ENCODE measurements around the gene NFATC2IP.
"Not testable (repeated sequence)": the region's sequence is repeated elsewhere in the genome, so short reads cannot be mapped to it uniquely, and the experiment has no call there.

Gene NFATC2IP

GRCh38 chr16:28926284-28926683 is 24.5 kb upstream of the NFATC2IP start:
- not testable (repeated sequence) for DNase-seq

- DNase-seq = no peak
Observed at GRCh38 chr16:28927815-28928214, 22.9 kb upstream of the NFATC2IP start.

- no peak for DNase-seq
Observed at GRCh38 chr16:28930203-28930602, 20.5 kb upstream of the NFATC2IP start.

DNA sequence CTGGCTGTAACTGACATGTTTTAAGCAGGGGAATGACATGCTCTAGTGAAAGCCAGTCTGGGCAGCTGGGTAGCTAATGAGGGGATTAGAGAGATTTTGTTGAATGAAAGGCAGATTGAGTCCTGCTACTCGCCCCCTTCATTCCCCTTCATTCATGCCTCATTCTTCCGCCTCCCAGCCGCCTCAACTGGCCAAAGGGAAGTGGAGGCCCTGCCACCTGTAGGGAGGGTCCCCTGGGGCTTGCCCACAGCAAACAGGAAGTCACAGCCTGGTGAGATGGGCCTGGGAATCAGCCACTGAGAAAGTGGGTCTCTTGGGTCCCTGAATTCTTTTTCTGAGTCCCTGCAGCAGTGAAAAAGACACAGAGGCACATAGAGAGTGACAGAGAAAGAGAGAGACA is 20.1 kb upstream of the NFATC2IP start:
- DNase-seq = no peak

GRCh38 chr16:28931801-28932225 is 18.9 kb upstream of the NFATC2IP start, which contains the start of gene CD19:
Gene CD19, plus strand, starts transcription at chr16:28931971. Its CDS starts 30 bp downstream, at chr16:28932001.
- DNase-seq = no peak

DNA sequence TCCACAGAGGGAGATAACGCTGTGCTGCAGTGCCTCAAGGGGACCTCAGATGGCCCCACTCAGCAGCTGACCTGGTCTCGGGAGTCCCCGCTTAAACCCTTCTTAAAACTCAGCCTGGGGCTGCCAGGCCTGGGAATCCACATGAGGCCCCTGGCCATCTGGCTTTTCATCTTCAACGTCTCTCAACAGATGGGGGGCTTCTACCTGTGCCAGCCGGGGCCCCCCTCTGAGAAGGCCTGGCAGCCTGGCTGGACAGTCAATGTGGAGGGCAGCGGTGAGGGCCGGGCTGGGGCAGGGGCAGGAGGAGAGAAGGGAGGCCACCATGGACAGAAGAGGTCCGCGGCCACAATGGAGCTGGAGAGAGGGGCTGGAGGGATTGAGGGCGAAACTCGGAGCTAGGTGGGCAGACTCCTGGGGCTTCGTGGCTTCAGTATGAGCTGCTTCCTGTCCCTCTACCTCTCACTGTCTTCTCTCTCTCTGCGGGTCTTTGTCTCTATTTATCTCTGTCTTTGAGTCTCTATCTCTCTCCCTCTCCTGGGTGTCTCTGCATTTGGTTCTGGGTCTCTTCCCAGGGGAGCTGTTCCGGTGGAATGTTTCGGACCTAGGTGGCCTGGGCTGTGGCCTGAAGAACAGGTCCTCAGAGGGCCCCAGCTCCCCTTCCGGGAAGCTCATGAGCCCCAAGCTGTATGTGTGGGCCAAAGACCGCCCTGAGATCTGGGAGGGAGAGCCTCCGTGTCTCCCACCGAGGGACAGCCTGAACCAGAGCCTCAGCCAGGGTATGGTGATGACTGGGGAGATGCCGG is 18.2 kb upstream of the NFATC2IP start:
- no peak for DNase-seq

- no peak for DNase-seq
Observed at GRCh38 chr16:28933171-28933570, 17.6 kb upstream of the NFATC2IP start.

DNA sequence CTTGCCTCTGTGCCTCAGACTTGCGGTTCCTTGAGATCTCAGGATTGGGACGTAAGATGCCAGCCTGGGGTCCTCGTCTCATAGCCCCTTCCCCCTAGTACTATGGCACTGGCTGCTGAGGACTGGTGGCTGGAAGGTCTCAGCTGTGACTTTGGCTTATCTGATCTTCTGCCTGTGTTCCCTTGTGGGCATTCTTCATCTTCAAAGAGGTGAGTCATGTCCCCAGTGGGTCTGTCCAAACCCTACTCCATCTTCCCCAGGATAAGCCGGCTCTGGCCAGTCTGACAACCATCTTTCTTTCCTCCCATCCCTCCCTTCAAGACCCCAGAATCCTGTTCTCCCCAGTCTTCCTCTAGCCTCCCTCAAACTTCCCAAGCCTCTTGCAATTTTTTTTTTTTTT is 15.4 kb upstream of the NFATC2IP start:
- no peak for DNase-seq

DNA sequence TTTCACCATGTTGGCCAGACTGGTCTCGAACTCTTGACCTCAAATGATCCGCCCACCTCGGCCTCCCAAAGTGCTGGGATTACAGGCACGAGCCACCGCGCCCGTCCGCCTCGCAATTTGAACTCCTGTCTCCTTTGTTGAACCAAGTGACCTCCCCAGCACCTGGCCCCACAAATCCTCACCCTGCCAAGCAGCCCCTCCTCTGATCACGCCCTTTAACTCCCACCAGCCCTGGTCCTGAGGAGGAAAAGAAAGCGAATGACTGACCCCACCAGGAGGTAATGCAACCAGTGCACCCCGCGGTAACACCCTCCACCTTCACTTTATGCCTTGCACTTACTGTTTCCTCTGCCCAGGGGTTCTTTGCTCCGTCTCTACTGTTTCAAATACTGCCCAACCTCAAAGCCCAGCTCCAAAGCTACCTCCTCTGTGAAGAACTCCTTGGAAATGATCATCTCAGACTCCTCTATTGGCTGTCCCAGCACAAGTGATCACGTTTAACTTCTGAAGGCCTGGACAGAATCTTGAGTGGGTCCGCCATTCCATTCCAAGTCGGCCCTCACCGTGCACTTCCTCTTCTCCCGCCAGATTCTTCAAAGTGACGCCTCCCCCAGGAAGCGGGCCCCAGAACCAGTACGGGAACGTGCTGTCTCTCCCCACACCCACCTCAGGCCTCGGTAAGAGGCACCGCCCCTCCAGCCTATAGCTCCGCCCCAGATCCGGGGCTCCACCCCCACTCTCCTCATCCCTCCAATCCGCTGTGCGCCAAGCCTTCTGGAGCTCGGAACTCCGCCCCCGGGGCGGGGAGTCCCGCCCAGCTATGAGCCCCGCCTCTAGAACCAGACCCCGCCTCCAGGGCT is 14.6 kb upstream of the NFATC2IP start:
- DNase-seq = peak; percentile 85

DNA sequence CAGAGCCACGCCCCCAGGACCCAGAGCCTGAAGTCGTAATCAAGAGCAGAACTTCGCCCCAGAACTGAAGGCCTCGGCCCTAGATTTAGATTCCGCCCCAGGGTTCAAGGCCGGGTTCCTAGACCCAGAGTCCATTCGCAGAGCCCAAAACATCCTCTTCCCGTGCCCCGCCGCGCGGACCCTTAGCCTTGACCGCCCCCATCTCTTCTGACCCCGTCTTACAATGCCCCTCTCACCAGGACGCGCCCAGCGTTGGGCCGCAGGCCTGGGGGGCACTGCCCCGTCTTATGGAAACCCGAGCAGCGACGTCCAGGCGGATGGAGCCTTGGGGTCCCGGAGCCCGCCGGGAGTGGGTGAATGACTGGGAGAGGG is 14.0 kb upstream of the NFATC2IP start:
- DNase-seq = no peak

DNA sequence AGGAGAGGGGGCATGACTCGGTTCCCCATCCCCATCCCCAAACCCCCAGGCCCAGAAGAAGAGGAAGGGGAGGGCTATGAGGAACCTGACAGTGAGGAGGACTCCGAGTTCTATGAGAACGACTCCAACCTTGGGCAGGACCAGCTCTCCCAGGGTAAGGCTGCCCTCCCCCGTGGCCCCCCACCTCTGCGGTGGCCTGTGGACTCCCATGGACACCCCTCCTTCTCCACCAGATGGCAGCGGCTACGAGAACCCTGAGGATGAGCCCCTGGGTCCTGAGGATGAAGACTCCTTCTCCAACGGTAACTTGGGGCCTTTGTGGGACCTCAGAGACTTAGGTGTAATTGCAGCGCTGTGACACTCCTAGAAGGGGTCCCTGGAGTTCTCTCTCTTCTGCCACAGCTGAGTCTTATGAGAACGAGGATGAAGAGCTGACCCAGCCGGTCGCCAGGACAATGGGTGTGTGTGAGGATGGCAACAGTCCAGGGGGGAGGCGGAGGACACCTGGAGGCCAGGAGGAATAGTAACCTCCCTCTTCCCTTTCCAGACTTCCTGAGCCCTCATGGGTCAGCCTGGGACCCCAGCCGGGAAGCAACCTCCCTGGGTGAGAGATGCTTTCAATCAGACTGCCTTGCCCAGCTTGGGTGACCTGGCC is 13.4 kb upstream of the NFATC2IP start:
- no peak for DNase-seq

DNA sequence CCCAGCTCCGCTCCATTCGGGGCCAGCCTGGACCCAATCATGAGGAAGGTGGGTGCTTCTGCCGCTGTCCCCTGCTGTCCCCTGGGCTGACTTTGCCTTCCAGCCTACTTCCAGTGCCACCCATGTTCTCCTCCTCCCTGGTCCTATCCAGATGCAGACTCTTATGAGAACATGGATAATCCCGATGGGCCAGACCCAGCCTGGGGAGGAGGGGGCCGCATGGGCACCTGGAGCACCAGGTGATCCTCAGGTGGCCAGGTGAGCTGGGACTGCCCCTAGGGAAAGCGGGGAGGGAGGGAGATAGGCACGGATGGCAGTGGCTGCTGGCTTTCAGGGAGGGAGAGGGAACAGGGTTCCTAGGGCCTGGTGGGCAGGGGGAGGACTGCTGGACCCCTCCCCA is 12.0 kb upstream of the NFATC2IP start:
- DNase-seq = no peak

DNA sequence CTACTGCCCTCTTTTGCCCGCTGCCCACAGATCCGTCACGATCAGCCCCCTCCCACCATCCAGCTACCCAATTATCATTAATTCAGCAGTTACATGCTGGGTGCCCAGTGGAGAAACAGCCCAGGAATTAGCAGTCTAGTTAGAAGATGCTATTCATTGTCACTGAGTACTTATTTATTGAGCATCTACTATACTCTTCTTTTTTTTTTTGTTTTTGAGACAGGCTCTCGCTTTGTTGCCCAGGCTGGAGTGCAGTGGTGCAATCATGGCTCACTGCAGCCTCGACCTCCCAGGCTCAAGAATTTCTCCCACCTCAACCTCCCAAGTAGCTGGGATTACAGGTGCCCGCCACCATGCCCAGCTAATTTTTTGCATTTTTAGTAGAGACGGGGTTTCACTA is 10.9 kb upstream of the NFATC2IP start:
- not testable (repeated sequence) for DNase-seq

GRCh38 chr16:28943281-28943680 is 7.5 kb upstream of the NFATC2IP start:
- DNase-seq = no peak

GRCh38 chr16:28946681-28947080 is 4.1 kb upstream of the NFATC2IP start:
- no peak for DNase-seq

DNA sequence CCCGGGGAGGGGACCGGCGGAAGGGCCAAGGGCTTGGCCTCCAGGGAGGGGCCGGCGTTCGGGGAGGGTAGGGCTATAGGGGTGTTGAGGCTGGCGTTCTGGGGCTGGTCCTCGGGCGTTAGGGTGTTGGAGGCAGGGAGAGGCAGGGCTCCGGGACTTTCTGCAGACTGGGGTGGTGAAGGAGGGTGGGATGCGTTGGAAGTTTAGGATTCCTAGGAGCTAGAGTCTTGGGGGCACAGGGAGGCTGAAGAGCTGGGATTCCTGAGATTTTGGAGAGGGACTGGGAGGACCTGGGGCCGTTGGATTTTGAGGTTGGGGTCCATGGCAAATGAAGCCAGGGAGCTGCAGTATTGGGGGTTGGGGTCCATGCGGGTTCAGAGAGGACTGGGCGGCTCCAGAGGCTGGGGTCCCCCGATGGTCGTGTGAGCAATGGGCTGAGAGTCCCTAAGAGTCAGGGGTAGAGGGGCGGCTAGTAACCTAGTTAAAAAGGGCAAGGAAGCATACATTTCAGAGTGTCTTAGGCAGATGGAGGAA is 740 bp downstream of the NFATC2IP start:
- DNase-seq = no peak

DNA sequence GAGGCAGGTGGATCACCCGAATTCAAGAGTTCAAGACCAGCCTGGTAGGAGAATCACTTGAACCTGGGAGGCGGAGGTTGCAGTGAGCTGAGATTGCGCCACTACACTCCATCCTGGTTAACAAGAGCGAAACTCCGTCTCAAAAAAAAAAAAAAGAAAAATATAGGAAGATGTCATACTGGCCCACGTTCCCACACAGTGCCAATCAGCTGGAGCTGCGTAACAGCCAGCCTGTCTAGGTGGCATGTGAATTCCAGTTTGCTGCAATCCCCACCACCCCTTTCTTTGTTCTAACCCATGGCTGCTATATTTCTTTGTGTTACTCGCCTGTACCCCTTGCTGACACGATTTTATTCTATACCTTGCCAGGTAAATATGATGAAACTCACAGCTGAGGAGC is 7.5 kb downstream of the NFATC2IP start:
- no peak for DNase-seq

DNA sequence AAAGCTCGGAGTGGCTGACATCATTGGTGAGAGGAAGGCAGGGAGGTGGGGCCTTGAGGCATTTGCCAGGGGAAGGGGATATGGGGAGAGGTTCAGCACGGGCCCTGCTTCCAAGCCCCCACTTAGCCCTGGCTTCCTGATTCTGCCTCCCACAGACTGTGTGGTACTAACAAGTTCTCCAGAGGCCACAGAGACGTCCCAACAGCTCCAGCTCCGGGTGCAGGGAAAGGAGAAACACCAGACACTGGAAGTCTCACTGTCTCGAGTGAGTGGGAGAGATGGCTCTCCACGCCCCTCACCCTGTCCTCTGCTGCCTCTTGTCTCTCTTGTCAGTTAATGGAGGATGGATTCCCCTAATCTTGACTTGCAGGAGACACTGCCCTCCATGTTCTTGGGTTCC is 8.1 kb downstream of the NFATC2IP start:
- DNase-seq = no peak

GRCh38 chr16:28964072-28964471 is 13.3 kb downstream of the NFATC2IP start:
- DNase-seq = no peak

DNA sequence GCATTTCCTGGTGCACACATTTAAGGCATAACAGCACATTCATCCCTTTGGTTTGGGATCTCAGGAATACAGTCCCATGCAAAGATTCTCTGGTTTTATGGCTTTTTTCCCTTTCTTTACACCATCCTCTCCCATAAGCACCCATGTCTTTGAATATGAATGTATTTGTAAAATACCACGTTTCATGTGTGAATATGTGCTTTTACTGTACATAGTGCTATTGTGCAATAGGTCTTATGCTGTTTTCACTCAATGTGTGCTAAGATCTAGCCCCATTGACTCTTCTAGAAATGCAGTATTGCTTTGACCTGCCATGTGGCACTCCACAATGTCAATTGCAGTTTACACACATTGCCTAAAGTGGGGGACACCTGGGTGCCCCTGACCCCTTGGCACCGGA is 13.8 kb downstream of the NFATC2IP start:
- no peak for DNase-seq

GRCh38 chr16:28967156-28967555 is 16.4 kb downstream of the NFATC2IP start:
- no peak for DNase-seq

DNA sequence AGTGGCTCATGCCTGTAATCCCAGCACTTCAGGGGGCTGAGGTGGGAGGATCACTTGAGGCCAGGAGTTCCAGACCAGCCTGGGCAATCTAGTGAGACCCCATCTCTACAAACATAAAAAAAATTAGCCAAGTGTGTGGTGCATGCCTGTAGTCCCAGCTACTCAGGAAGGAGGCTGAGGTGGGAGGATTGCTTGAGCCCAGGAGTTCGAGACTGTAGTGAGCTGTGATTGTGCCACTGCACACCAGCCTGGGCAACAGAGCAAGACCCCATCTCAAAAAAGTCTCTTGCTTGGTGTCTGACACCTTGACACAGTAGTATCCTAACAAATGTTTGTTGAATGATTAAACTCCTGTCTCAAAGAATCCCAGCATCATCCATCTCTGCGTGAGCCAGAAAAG is 19.0 kb downstream of the NFATC2IP start:
- not testable (repeated sequence) for DNase-seq

GRCh38 chr16:28974007-28974436 is 23.3 kb downstream of the NFATC2IP start:
- DNase-seq = peak; percentile 57

Measured in CD4-positive, alpha-beta T cell treated with Interleukin-17A for 4 hours (primary cell).